Stomach (tissue), 4 donors: ENCODE data around the gene AGAP3.

Experiments used
- CTCF ChIP-seq, 7 experiments: fragments of 450-650 bp in 4 of 7; fragments of 200-600 bp in 3 of 7; sonication (generic) in 3 of 7; IDR thresholded peaks; one replicate each; pipeline ENCODE4 v1.5.1; 2016 to 2019; ENCODE audit warnings: antibody characterized with exemption in 7 of 7, control low read depth in 2 of 7, mild to moderate bottlenecking in 1 of 7
- POLR2A ChIP-seq, 4 donors: fragments of 450-650 bp; IDR thresholded peaks; one replicate each; pipeline ENCODE4 v1.6.1; 2016; ENCODE audit warnings: antibody characterized with exemption in 4 of 4, control low read depth in 2 of 4, mild to moderate bottlenecking in 1 of 4, moderate library complexity in 1 of 4
- POLR2AphosphoS5 ChIP-seq, 3 donors: sonication (generic); formaldehyde crosslinking; IDR thresholded peaks; one replicate each; pipeline ENCODE4 v1.6.1; 2016; ENCODE audit warnings: antibody characterized with exemption in 3 of 3

- TF ChIP-seq CTCF (IDR thresholded peaks at IDR 0.05) (no peak), POLR2A (IDR thresholded peaks at IDR 0.05) (no peak), POLR2AphosphoS5 (IDR thresholded peaks at IDR 0.05) (no peak)
These were observed 7.5 kb downstream of the AGAP3 start for GRCh38 chr7:151093748-151094147.
